GM21529 (cell line): ENCODE measurements around the gene GIN1.

Source experiments
- ATAC-seq: cut with Tn5 transposase; IDR thresholded peaks from one replicate; pipeline ENCODE4 v1.9.1; 2021; ENCODE audit not compliant: unreplicated experiment

GIN1 gene

DNA sequence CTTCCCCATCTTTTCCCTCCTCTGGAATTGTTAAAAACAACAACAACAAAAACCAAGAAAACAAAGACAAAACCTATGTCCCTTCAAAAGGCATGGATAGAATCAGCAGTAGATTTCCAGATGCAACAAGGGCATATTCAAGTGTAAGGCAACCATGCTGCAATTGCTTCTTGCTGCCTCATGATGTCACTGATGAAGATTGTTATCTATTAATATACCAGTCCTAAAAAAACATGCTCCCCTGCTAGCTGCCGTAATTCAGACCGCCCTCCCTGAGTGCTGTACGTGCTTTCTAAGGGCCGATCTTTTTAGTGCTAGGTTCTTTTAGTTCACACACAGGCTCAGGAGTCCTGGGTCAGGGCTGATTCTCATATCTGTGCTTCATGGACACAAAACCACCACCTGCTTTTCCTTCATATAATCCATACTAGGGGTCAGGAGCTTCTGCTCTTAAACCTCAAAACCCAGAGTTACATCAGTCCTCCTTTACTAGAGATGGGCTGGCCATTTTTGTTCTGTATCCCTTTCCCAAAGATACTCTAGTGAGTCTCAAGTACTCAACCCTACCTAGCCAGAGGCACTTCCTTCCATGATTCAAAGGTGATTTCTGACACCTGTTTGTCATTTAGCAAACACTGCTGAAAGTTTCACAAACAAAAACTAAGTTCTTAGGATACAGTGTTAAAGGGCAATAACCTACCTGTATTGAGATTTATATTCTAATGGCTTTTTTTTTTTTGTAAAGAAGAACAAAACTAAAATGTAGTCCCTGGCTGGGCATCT lies 82.1 kb downstream of the GIN1 start:
- no peak for ATAC-seq

DNA sequence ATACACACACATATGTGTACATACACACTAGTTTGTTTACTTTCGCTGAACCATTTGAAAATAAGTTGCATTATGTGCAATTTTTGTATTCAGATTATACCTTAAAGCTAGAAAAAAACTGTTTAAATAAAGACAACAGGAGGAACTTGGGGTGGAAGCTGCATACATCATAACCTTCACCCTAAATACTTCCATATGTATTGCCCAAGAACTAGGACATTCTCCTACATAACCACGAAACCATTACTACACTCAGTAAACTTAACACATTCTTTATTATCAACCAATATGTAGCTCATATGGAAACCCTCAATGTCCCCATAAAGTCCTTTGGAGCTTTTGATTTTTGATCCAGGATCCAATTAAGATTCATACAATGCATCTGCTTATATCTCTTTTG lies 83.3 kb downstream of the GIN1 start:
- ATAC-seq: no peak
